OCI-LY1 (cell line): ENCODE results near the gene DGKQ.

Experiments used
- H2AFZ ChIP-seq: fragments of 200-600 bp; sonication (generic), shearing (Covaris generic); 2 replicates; pipeline ENCODE4 v1.6.0; 2014; ENCODE audit warnings: antibody characterized with exemption, mild to moderate bottlenecking, low read length
- H3F3A ChIP-seq: fragments of 200-600 bp; sonication (generic), shearing (Covaris generic); 2 replicates; pipeline ENCODE4 v1.6.0; 2014; ENCODE audit warnings: mild to moderate bottlenecking, antibody characterized with exemption, low read length, moderate library complexity; ENCODE audit not compliant: insufficient read depth
- H3K27ac ChIP-seq: fragments of 200-600 bp; sonication (generic); 2 replicates; pipeline ENCODE4 v1.5.1; 2014; ENCODE audit warnings: low read length, mixed run types, mild to moderate bottlenecking, low read depth; ENCODE audit not compliant: poor library complexity, severe bottlenecking
- H3K27me3 ChIP-seq: fragments of 200-600 bp; sonication (generic); 2 replicates; pipeline ENCODE4 v1.6.0; 2014; ENCODE audit warnings: antibody characterized with exemption, mild to moderate bottlenecking, low read length, moderate library complexity; ENCODE audit not compliant: insufficient read depth
- H3K36me3 ChIP-seq: fragments of 200-600 bp; sonication (generic); 2 replicates; pipeline ENCODE4 v1.6.1; 2014; ENCODE audit warnings: mild to moderate bottlenecking, antibody characterized with exemption, low read length, moderate library complexity, mixed read lengths; ENCODE audit not compliant: insufficient read depth
- H3K4me1 ChIP-seq: fragments of 200-600 bp; sonication (generic); 2 replicates; pipeline ENCODE4 v1.5.1; 2014; ENCODE audit warnings: mild to moderate bottlenecking, low read length, moderate library complexity; ENCODE audit not compliant: insufficient read depth, severe bottlenecking
- H3K4me2 ChIP-seq: fragments of 200-600 bp; sonication (generic), shearing (Covaris generic); 2 replicates; pipeline ENCODE4 v1.6.1; 2014; ENCODE audit warnings: low read length
- H3K4me3 ChIP-seq: fragments of 200-600 bp; sonication (generic); 2 replicates; pipeline ENCODE4 v1.5.1; 2014; ENCODE audit warnings: low read length, low read depth, mild to moderate bottlenecking, mixed read lengths; ENCODE audit not compliant: poor library complexity, severe bottlenecking
- H3K79me2 ChIP-seq: fragments of 200-600 bp; shearing (Covaris generic); 2 replicates; pipeline ENCODE4 v1.6.1; 2016; ENCODE audit warnings: mixed run types, low read length, mixed read lengths; ENCODE audit not compliant: insufficient read depth
- H3K9ac ChIP-seq: fragments of 200-600 bp; sonication (generic), shearing (Covaris generic); 2 replicates; pipeline ENCODE4 v1.6.1; 2014; ENCODE audit warnings: mild to moderate bottlenecking, low read length, mixed read lengths
- H3K9me2 ChIP-seq: fragments of 200-600 bp; sonication (generic), shearing (Covaris generic); 2 replicates; pipeline ENCODE4 v1.6.1; 2014; ENCODE audit warnings: low read depth, mild to moderate bottlenecking, low read length, mixed read lengths
- H3K9me3 ChIP-seq: fragments of 200-600 bp; shearing (Covaris generic); 2 replicates; pipeline ENCODE4 v1.6.1; 2014; ENCODE audit warnings: low read length, mixed read lengths
- H4K20me1 ChIP-seq: fragments of 200-600 bp; sonication (generic), shearing (Covaris generic); 2 replicates; pipeline ENCODE4 v1.6.0; 2016; ENCODE audit warnings: mild to moderate bottlenecking, low read length; ENCODE audit not compliant: insufficient read depth
- EZH2 ChIP-seq: fragments of 200-600 bp; sonication (generic), shearing (Covaris generic); IDR thresholded peaks from 2 replicates; pipeline ENCODE4 v1.8.0; 2017; ENCODE audit warnings: borderline replicate concordance, mixed run types, mild to moderate bottlenecking, antibody characterized with exemption, low read length, moderate library complexity, mixed read lengths
- TF ChIP-seq, protein P1 (sequence below): fragments of 200-600 bp; sonication (generic), shearing (Covaris generic); IDR thresholded peaks from 2 replicates; pipeline ENCODE4 v1.5.1; 2017; ENCODE audit warnings: mild to moderate bottlenecking, antibody characterized with exemption, low read length, moderate library complexity, mixed read lengths

DGKQ gene

DNA sequence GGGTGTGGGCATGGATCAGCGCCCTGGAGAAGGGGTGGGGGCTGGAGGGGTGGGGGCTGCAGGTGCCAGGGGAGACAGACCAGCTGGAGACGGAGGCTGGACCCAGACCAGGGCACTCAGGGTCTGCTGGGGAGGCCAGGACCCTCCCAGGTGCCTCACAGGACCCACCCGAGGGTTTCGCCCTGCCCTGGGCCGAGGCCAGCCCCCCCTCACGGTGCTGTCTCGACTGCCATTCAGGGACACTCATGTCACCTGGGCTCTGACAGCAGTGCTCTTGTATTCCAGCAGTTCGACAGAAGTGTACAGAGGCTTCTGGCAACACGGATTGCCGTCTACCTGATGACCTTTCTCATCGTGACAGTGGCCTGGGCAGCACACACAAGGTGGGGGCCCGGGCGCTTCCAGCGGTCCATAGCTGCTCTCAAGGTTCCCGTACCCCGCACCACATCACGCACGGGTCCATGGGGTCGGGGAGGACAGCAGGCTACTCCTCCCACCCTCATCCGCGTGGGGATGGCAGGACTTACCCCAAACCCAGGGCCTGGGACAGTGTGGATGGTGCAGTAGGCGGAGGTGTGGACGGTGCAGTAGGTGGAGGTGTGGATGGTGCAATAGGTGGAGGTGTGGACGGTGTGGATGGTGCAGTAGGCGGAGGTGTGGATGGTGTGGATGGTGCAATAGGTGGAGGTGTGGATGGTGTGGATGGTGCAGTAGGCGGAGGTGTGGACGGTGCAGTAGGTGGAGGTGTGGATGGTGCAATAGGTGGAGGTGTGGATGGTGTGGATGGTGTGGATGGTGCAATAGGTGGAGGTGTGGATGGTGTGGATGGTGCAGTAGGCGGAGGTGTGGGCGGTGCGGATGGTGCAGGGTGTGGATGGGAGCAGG lies 23.0 kb downstream of the DGKQ start:
- no peaks in the 10 kb centered on the region for H3K9me2 ChIP-seq
- no peaks in the 10 kb centered on the region for H3F3A ChIP-seq
- H3K4me1 ChIP-seq = no peaks in the 10 kb centered on the region
- H2AFZ ChIP-seq = no peak overlapping the region
- no peak overlapping the region for H3K27ac ChIP-seq
- no peaks in the 10 kb centered on the region for H3K79me2 ChIP-seq
- H3K4me3 ChIP-seq = no peak overlapping the region
- no peak overlapping the region for H3K9ac ChIP-seq
- no peak for TF ChIP-seq EZH2
- TF ChIP-seq, protein P1, sequence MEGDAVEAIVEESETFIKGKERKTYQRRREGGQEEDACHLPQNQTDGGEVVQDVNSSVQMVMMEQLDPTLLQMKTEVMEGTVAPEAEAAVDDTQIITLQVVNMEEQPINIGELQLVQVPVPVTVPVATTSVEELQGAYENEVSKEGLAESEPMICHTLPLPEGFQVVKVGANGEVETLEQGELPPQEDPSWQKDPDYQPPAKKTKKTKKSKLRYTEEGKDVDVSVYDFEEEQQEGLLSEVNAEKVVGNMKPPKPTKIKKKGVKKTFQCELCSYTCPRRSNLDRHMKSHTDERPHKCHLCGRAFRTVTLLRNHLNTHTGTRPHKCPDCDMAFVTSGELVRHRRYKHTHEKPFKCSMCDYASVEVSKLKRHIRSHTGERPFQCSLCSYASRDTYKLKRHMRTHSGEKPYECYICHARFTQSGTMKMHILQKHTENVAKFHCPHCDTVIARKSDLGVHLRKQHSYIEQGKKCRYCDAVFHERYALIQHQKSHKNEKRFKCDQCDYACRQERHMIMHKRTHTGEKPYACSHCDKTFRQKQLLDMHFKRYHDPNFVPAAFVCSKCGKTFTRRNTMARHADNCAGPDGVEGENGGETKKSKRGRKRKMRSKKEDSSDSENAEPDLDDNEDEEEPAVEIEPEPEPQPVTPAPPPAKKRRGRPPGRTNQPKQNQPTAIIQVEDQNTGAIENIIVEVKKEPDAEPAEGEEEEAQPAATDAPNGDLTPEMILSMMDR = no peak
- H3K9me3 ChIP-seq = no peaks in the 10 kb centered on the region
- no peak overlapping the region for H3K4me2 ChIP-seq
- no peaks in the 10 kb centered on the region; the same call in 1 of the 2 replicates for H3K36me3 ChIP-seq
- H4K20me1 ChIP-seq = no peaks in the 10 kb centered on the region
- no peaks in the 10 kb centered on the region for H3K27me3 ChIP-seq

DNA sequence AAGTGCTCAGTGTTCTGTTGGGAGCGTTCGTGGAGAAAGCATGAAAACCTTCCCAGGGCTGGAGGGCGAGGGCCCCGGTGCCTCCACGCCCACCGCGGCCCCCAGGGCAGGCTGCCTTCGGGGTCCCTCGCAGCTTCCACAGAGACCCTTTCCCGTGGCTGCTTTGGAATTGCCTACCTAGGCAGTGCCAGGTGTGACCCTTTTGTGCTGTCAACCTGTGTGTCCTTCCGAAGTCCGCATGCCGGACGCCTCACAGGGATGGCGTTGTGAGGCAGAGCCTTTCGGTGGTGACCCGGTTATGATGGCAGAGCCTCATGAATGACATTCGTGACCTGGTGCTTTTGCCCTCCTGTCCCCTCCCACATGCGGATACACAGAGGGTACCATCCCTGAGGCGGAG lies 23.7 kb downstream of the DGKQ start:
- H3K4me2 ChIP-seq = no peak overlapping the region
- H3K79me2 ChIP-seq = no peaks in the 10 kb centered on the region
- no peaks in the 10 kb centered on the region for H3K4me1 ChIP-seq
- no peak overlapping the region for H3K9ac ChIP-seq
- no peaks in the 10 kb centered on the region; the same call in 1 of the 2 replicates for H3K36me3 ChIP-seq
- H2AFZ ChIP-seq = no peak overlapping the region
- no peaks in the 10 kb centered on the region for H3K9me2 ChIP-seq
- no peak overlapping the region for H3K4me3 ChIP-seq
- H3K27me3 ChIP-seq = no peaks in the 10 kb centered on the region
- no peaks in the 10 kb centered on the region for H3K9me3 ChIP-seq
- H4K20me1 ChIP-seq = no peaks in the 10 kb centered on the region
- no peaks in the 10 kb centered on the region for H3F3A ChIP-seq
- H3K27ac ChIP-seq = no peak overlapping the region
- no peak for TF ChIP-seq EZH2

DNA sequence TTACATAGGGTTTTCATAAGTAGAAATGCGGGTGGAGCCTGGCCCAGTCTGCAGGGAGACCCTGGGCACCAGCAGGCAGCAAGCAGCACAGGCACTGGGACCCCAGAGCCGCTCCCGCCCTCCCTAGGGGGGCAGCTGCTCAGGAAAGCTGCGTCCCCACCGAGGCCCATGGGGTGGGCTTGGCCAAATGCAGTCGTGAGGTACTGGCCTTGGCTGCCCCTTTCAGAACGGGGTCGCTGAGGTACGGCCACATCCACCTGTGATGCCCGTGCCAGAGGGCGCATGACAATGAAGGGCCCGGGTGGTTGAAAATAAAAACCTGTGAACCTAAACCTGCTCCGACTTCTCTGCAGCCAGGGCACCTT lies 24.5 kb downstream of the DGKQ start:
- no peaks in the 10 kb centered on the region for H3K79me2 ChIP-seq

More for the DNA sequence above, 24.5 kb downstream of the DGKQ start:
- H3K9me3 ChIP-seq = no peaks in the 10 kb centered on the region
- no peak overlapping the region for H3K27ac ChIP-seq
- H3K9me2 ChIP-seq = no peaks in the 10 kb centered on the region
- no peaks in the 10 kb centered on the region for H4K20me1 ChIP-seq
- no peak overlapping the region for H3K4me3 ChIP-seq
- H3K4me2 ChIP-seq = no peak overlapping the region
- no peaks in the 10 kb centered on the region for H3K4me1 ChIP-seq
- H3K36me3 ChIP-seq = no peaks in the 10 kb centered on the region; the same call in 1 of the 2 replicates
- H3K27me3 ChIP-seq = no peaks in the 10 kb centered on the region
- no peak overlapping the region for H3K9ac ChIP-seq
- no peak for TF ChIP-seq EZH2
- TF ChIP-seq, protein P1 = no peak
- no peak overlapping the region for H2AFZ ChIP-seq
- no peaks in the 10 kb centered on the region for H3F3A ChIP-seq
